Chondrocyte (in vitro differentiated cells): ENCODE measurements around the gene GRIA4. TPM values are rescaled to one million over a fixed set of nuclear protein-coding genes. Genes with fewer than 3 reads are reported as not detected.

Source experiments
- DNase-seq: peaks from one replicate; pipeline ENCODE4 v3.0.0; 2021; ENCODE audit warnings: mixed read lengths, low spot score
- H3K27ac Mint-ChIP-seq: one replicate; pipeline ENCODE4 v1.8.0; 2021; ENCODE audit warnings: mild to moderate bottlenecking, moderate library complexity, mixed read lengths; ENCODE audit not compliant: unreplicated experiment
- H3K27me3 Mint-ChIP-seq: 2 replicates; pipeline ENCODE4 v1.8.0; 2021; ENCODE audit warnings: low read depth, mixed read lengths
- H3K36me3 Mint-ChIP-seq: 2 replicates; pipeline ENCODE4 v1.8.0; 2021; ENCODE audit warnings: low read depth, mixed read lengths
- H3K4me1 Mint-ChIP-seq: 2 replicates; pipeline ENCODE4 v1.8.0; 2021; ENCODE audit warnings: low read depth, mild to moderate bottlenecking, mixed read lengths
- H3K4me3 Mint-ChIP-seq: one replicate; pipeline ENCODE4 v1.8.0; 2021; ENCODE audit warnings: mild to moderate bottlenecking, moderate library complexity, mixed read lengths; ENCODE audit not compliant: unreplicated experiment
- H3K9me3 Mint-ChIP-seq: 2 replicates; pipeline ENCODE4 v1.8.0; 2021; ENCODE audit warnings: low read depth, mixed read lengths
- CTCF ChIP-seq: fragments of 200-600 bp; sonication (generic); IDR thresholded peaks from 2 replicates; pipeline ENCODE4 v1.5.0; 2021; ENCODE audit warnings: antibody characterized with exemption, mild to moderate bottlenecking, moderate library complexity
- total RNA-seq: library from RNA; stranded (reverse); gene quantifications from 3 replicates; pipeline ENCODE4 v1.2.1, GENCODE V29; 2021

Gene GRIA4
- total RNA-seq, 1 donor from 2014 or later = not detected

DNA sequence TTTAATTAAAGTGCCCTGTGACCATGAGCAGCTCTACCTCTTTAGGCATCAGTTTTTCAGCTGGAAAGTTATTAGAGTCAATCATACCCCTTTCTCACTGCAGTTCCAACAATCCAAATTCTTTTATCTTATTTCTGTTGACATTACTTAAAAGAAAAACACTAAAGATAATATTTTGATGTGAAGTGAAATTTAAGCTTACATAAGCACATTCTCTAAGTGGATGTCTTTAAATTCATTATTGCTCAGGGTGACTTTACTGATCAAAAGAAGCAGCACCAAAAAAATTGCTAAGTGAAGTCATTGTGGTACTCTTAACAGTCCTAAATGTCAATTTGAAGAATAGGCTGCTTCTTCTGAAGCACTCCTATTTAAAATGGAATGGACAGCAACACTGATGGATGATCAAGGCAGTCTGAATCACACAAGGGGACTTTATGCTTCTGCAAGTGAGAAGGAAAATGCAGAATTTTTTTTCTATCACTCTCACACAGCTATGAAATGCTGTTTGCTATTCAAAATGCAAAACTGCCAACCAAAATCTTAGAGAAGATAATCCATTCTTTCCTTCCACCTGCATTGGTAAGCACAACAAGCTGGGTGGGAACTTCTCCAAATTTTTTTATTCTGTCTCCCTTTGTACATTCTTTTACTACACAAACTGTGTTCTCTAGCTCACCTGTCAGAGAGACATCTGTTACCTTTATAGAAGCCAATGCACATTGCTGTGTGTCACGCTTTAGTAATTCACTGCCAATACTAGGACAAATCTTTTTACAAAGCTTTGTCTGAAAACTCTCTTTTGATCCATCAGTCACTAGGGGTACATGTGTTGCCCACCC, 179.9 kb downstream of the GRIA4 start:
- no peak overlapping the region for H3K27ac Mint-ChIP-seq
- no peak for DNase-seq
- H3K27me3 Mint-ChIP-seq = no peaks in the 10 kb centered on the region

DNA sequence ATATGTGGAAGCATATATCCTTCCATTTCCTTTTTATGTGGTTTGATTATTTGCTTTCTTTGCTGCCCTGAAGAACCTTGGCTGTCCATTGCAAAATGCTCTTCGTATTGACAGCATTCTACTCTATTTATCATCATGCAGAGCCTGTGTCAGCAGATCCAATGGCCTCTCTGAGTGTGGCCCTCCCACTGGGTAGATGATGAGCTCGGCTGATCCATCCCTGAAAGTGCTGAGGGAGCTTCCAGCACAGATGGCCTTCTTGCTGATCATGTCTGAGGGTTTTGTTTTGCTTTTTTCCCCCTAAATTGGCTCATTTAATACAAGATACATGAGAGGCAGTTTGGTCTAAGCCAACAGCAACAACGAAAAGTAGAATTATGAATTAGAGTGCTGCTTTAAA, 181.0 kb downstream of the GRIA4 start:
- Mint-ChIP-seq H3K27ac (no peak overlapping the region), H3K4me3 (no peak overlapping the region), H3K9me3 (no peaks in the 10 kb centered on the region), H3K27me3 (no peaks in the 10 kb centered on the region), H3K4me1 (no peaks in the 10 kb centered on the region), H3K36me3 (no peaks in the 10 kb centered on the region)
- no peak for TF ChIP-seq CTCF
- DNase-seq = no peak

More for the DNA sequence above, 179.9 kb downstream of the GRIA4 start:
- H3K36me3 Mint-ChIP-seq = no peaks in the 10 kb centered on the region
- no peak for TF ChIP-seq CTCF
- no peaks in the 10 kb centered on the region for H3K4me1 Mint-ChIP-seq
- no peaks in the 10 kb centered on the region for H3K9me3 Mint-ChIP-seq
- no peak overlapping the region for H3K4me3 Mint-ChIP-seq

DNA sequence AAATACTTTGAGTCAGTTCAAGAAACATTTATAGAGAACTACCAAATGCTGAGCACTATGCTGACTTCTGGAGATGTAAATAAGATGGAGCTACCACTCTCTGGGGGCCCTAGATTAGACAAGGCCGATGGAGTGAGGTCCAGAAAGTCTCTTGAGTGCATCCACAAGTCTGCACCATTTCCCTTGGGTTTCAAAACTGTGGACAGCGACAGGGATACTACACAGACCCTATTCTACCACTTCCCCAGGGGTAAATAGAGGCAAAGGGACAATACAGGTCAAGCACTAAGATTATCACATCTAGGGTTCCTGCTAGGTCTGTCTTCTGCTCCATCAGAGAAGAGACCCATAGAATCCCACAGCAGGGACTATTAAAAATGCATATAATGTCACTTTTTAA, 183.2 kb downstream of the GRIA4 start:
- Mint-ChIP-seq H3K4me1 (no peaks in the 10 kb centered on the region), H3K27ac (no peak overlapping the region), H3K27me3 (no peaks in the 10 kb centered on the region), H3K4me3 (no peak overlapping the region), H3K9me3 (no peaks in the 10 kb centered on the region), H3K36me3 (no peaks in the 10 kb centered on the region)
- no peak for TF ChIP-seq CTCF
- no peak for DNase-seq

- H3K4me1 Mint-ChIP-seq = no peaks in the 10 kb centered on the region
Measured at GRCh38 chr11:105799263-105799662, 189.4 kb downstream of the GRIA4 start.

More at GRCh38 chr11:105799263-105799662, 189.4 kb downstream of the GRIA4 start:
- no peak for DNase-seq
- Mint-ChIP-seq H3K27me3 (no peaks in the 10 kb centered on the region), H3K36me3 (no peaks in the 10 kb centered on the region), H3K4me3 (no peak overlapping the region), H3K9me3 (no peaks in the 10 kb centered on the region), H3K27ac (no peak overlapping the region)
- TF ChIP-seq CTCF = no peak
